Measurements from ENCODE around the gene TTC34.

The TTC34 gene

DNA sequence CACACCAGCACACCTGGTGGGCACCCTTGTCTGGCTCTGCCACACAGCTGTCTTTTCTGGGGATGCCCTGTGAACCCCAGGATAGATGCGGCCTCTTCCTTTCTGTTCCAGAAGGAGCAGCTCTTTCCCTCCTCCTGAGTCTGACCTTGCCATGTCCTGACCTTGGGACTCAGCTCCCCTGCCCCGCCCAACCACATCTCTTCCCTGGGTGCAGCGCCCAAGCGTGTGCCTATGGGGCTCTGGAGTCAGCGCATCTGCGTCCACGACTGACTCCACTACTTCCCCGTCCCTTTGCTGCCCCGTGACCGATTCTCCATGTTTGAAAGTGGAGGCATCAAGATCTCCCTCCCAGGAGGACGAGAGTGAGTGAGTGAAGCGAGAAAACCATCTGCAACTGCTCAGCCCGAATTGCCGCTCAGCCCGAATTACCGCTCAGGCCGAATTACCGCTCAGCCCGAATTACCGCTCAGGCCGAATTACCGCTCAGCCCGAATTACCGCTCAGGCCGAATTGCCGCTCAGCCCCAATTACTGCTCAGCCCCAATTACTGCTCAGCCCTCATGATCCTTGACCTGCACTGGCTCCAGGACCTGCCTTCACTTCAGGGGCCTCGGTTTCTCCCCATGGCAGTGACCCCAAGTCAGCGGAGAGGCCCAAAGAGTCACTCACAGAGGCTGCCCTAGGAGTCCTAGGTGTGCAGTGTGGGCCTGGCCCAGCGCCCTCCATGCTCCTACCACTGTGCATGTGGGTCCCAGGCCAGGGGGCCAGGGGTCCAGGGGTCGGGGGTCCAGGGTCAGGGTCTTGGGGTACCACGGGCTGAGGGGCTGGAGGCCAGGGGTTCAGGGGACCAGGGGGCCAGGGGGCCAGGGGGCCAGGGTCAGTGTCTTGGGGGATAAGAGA lies 18.6 kb upstream of the TTC34 start:
- Histone ChIP-seq H3K79me1 (replicated peaks; ENCODE audit: low read length, poor library complexity, severe bottlenecking) (no peaks in the 10 kb centered on the region), H2BK5ac (ENCODE audit: low read depth, low read length, poor library complexity, severe bottlenecking) (no peak overlapping the region), H3K36me3 (ENCODE audit: control insufficient read depth in 1 of 2, insufficient read depth in 2 of 2, low read depth in 1 of 2, low read length in 2 of 2) (no peaks in the 10 kb centered on the region), H4K91ac (ENCODE audit: low read length) (no peak overlapping the region), H3K4ac (ENCODE audit: low read depth in 1 of 2, low read length in 2 of 2) (no peak overlapping the region), H3K4me1 (ENCODE audit: control insufficient read depth, insufficient read depth, low read depth, low read length) (no peaks in the 10 kb centered on the region), H3K23ac (ENCODE audit: low read length in 2 of 2) (no peak overlapping the region), H2BK120ac (ENCODE audit: low read depth, low read length) (no peak overlapping the region), H2AFZ (ENCODE audit: low read depth, low read length) (no peak overlapping the region), H2BK12ac (ENCODE audit: low read length in 2 of 2) (no peak overlapping the region), H3K27ac (ENCODE audit: low read length, poor library complexity, severe bottlenecking) (no peak overlapping the region), H2AK5ac (ENCODE audit: low read length, severe bottlenecking) (no peak overlapping the region), H3K4me2 (ENCODE audit: low read length, poor library complexity, severe bottlenecking) (no peak overlapping the region), H3K18ac (ENCODE audit: low read depth in 1 of 2, low read length in 2 of 2) (no peak overlapping the region), H4K8ac (ENCODE audit: low read length) (no peak overlapping the region), H3K27me3 (ENCODE audit: control insufficient read depth in 1 of 2, insufficient read depth in 1 of 2, low read length in 2 of 2) (peaks cover 0 to 8% of the 10 kb centered on the region in 2 experiments), H3K9me3 (ENCODE audit: control insufficient read depth, low read length) (no peaks in the 10 kb centered on the region), H3K4me3 (ENCODE audit: insufficient read depth in 1 of 2, low read depth in 1 of 2, low read length in 2 of 2) (no peak overlapping the region), H2BK15ac (ENCODE audit: low read depth, poor library complexity, severe bottlenecking) (no peak overlapping the region), H3K14ac (ENCODE audit: low read length in 2 of 2) (no peak overlapping the region), H3K9ac (ENCODE audit: low read length) (no peak overlapping the region)
- DNase-seq, result no peak
- 88% methylated on average over 29 of the region's 31 CpGs for WGBS

GRCh38 chr1:2819429-2819828 lies 17.9 kb upstream of the TTC34 start:
- Histone ChIP-seq H3K27me3 (ENCODE audit: control insufficient read depth in 1 of 2, insufficient read depth in 1 of 2, low read length in 2 of 2) (peaks cover 0 to 8% of the 10 kb centered on the region in 2 experiments), H2BK12ac (ENCODE audit: low read length in 2 of 2) (no peak overlapping the region), H3K9me3 (ENCODE audit: control insufficient read depth, low read length) (no peaks in the 10 kb centered on the region), H2BK5ac (ENCODE audit: low read depth, low read length, poor library complexity, severe bottlenecking) (no peak overlapping the region), H4K8ac (ENCODE audit: low read length) (no peak overlapping the region), H3K23ac (ENCODE audit: low read length in 2 of 2) (no peak overlapping the region), H3K4ac (ENCODE audit: low read depth in 1 of 2, low read length in 2 of 2) (no peak overlapping the region), H2BK120ac (ENCODE audit: low read depth, low read length) (no peak overlapping the region), H3K4me3 (ENCODE audit: insufficient read depth in 1 of 2, low read depth in 1 of 2, low read length in 2 of 2) (no peak overlapping the region), H4K91ac (ENCODE audit: low read length) (no peak overlapping the region), H3K18ac (ENCODE audit: low read depth in 1 of 2, low read length in 2 of 2) (no peak overlapping the region), H3K36me3 (ENCODE audit: control insufficient read depth in 1 of 2, insufficient read depth in 2 of 2, low read depth in 1 of 2, low read length in 2 of 2) (no peaks in the 10 kb centered on the region), H2AFZ (ENCODE audit: low read depth, low read length) (no peak overlapping the region), H2AK5ac (ENCODE audit: low read length, severe bottlenecking) (no peak overlapping the region), H3K14ac (ENCODE audit: low read length in 2 of 2) (no peak overlapping the region), H3K79me1 (replicated peaks; ENCODE audit: low read length, poor library complexity, severe bottlenecking) (no peaks in the 10 kb centered on the region), H3K4me2 (ENCODE audit: low read length, poor library complexity, severe bottlenecking) (no peak overlapping the region), H2BK15ac (ENCODE audit: low read depth, poor library complexity, severe bottlenecking) (no peak overlapping the region), H3K9ac (ENCODE audit: low read length) (no peak overlapping the region), H3K4me1 (ENCODE audit: control insufficient read depth, insufficient read depth, low read depth, low read length) (no peaks in the 10 kb centered on the region), H3K27ac (ENCODE audit: low read length, poor library complexity, severe bottlenecking) (no peak overlapping the region)
- 71% methylated on average over 5 of the region's 5 CpGs for WGBS
- no peak for DNase-seq

DNA sequence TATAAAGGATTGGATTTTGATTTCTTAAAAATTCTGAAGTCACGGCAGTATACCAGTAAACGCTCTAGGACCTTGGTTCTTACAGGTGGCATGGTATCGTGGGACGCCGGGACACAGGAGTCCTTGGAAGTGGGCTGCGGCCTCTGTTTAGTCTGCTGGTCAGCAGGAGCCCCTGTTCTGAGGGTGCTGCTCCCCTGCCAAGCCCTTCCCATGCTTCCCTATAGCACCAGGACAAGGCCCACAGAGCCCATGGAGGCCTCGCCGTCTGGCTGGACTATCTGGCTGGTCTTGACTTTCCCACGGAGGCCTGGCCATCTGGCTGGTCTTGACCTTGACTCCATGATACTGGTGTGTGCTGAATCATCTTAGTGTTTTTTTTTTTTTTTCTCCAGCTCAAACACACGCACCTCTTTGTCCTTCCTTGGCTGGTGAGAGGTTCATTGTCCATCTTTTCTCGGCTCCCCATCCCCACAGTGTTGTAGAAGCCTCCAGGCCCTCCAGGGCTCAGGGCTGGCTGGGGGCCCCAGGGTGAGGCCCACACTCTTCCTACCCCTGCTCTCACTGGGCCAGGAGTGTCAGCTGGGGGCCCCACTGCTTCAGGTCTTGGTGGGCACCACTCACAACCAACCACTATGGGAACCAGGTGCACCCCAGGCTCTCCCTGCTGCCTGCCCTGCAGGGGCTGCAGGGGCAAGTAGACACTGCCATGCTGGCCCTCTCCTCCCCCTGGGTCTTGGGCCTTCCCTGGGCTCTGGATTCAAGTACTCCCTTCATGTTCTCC lies 16.5 kb upstream of the TTC34 start:
- Histone ChIP-seq H2BK12ac (ENCODE audit: low read length in 2 of 2) (no peak overlapping the region), H4K91ac (ENCODE audit: low read length) (no peak overlapping the region), H3K4me1 (ENCODE audit: control insufficient read depth, insufficient read depth, low read depth, low read length) (no peaks in the 10 kb centered on the region), H2BK120ac (ENCODE audit: low read depth, low read length) (no peak overlapping the region), H2AFZ (ENCODE audit: low read depth, low read length) (no peak overlapping the region), H2AK5ac (ENCODE audit: low read length, severe bottlenecking) (no peak overlapping the region), H3K4me2 (ENCODE audit: low read length, poor library complexity, severe bottlenecking) (no peak overlapping the region), H3K18ac (ENCODE audit: low read depth in 1 of 2, low read length in 2 of 2) (no peak overlapping the region), H3K27ac (ENCODE audit: low read length, poor library complexity, severe bottlenecking) (no peak overlapping the region), H3K27me3 (ENCODE audit: control insufficient read depth in 1 of 2, insufficient read depth in 1 of 2, low read length in 2 of 2) (no peaks in the 10 kb centered on the region), H3K9me3 (ENCODE audit: control insufficient read depth, low read length) (no peaks in the 10 kb centered on the region), H3K9ac (ENCODE audit: low read length) (no peak overlapping the region), H2BK15ac (ENCODE audit: low read depth, poor library complexity, severe bottlenecking) (no peak overlapping the region), H3K79me1 (replicated peaks; ENCODE audit: low read length, poor library complexity, severe bottlenecking) (no peaks in the 10 kb centered on the region), H3K4ac (ENCODE audit: low read depth in 1 of 2, low read length in 2 of 2) (no peak overlapping the region), H3K23ac (ENCODE audit: low read length in 2 of 2) (no peak overlapping the region), H2BK5ac (ENCODE audit: low read depth, low read length, poor library complexity, severe bottlenecking) (no peak overlapping the region), H3K4me3 (ENCODE audit: insufficient read depth in 1 of 2, low read depth in 1 of 2, low read length in 2 of 2) (no peak overlapping the region), H3K36me3 (ENCODE audit: control insufficient read depth in 1 of 2, insufficient read depth in 2 of 2, low read depth in 1 of 2, low read length in 2 of 2) (no peaks in the 10 kb centered on the region), H3K14ac (ENCODE audit: low read length in 2 of 2) (no peak overlapping the region), H4K8ac (ENCODE audit: low read length) (no peak overlapping the region)
- WGBS, result 81% methylated on average over 11 of the region's 11 CpGs
- DNase-seq, result no peak

DNA sequence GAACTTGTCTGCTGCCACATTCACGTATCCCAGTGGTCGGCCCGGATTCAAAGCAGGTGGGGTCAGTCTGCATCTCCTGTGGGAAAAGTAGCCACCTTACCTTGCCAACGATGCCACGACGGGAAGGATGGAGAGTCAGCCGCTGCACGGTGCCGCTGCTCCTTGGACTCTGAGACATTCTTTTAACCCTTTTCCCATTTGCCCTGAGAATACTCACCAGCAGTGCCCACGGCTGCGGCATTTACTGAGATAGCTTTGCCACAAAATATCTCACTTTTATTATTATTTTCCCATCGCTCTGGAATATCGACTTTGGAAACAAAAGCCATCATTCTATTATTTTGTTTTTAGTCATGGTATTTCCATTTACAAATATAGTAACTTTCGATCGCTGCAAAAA lies 15.3 kb upstream of the TTC34 start:
- Histone ChIP-seq H4K91ac (ENCODE audit: low read length) (no peak overlapping the region), H3K79me1 (replicated peaks; ENCODE audit: low read length, poor library complexity, severe bottlenecking) (no peaks in the 10 kb centered on the region), H3K27me3 (ENCODE audit: control insufficient read depth in 1 of 2, insufficient read depth in 1 of 2, low read length in 2 of 2) (no peaks in the 10 kb centered on the region), H3K18ac (ENCODE audit: low read depth in 1 of 2, low read length in 2 of 2) (no peak overlapping the region), H3K4me3 (ENCODE audit: insufficient read depth in 1 of 2, low read depth in 1 of 2, low read length in 2 of 2) (no peak overlapping the region), H3K36me3 (ENCODE audit: control insufficient read depth in 1 of 2, insufficient read depth in 2 of 2, low read depth in 1 of 2, low read length in 2 of 2) (no peaks in the 10 kb centered on the region), H2AK5ac (ENCODE audit: low read length, severe bottlenecking) (no peak overlapping the region), H3K9me3 (ENCODE audit: control insufficient read depth, low read length) (no peaks in the 10 kb centered on the region), H3K4me2 (ENCODE audit: low read length, poor library complexity, severe bottlenecking) (no peak overlapping the region), H2BK120ac (ENCODE audit: low read depth, low read length) (no peak overlapping the region), H3K14ac (ENCODE audit: low read length in 2 of 2) (no peak overlapping the region), H2BK5ac (ENCODE audit: low read depth, low read length, poor library complexity, severe bottlenecking) (no peak overlapping the region), H2BK15ac (ENCODE audit: low read depth, poor library complexity, severe bottlenecking) (no peak overlapping the region), H3K4ac (ENCODE audit: low read depth in 1 of 2, low read length in 2 of 2) (no peak overlapping the region), H3K9ac (ENCODE audit: low read length) (no peak overlapping the region), H3K4me1 (ENCODE audit: control insufficient read depth, insufficient read depth, low read depth, low read length) (no peaks in the 10 kb centered on the region), H2BK12ac (ENCODE audit: low read length in 2 of 2) (no peak overlapping the region), H4K8ac (ENCODE audit: low read length) (no peak overlapping the region), H3K23ac (ENCODE audit: low read length in 2 of 2) (no peak overlapping the region), H3K27ac (ENCODE audit: low read length, poor library complexity, severe bottlenecking) (no peak overlapping the region), H2AFZ (ENCODE audit: low read depth, low read length) (no peak overlapping the region)
- no peak for DNase-seq
- 82% methylated on average over 13 of the region's 15 CpGs for WGBS

Data from mesenchymal stem cell (in vitro differentiated cells and primary cell).